GM10248 (cell line): ENCODE measurements around the gene MCF2L.

Source experiments
- CTCF ChIA-PET: fragments of 300-600 bp; sonication (Branson Sonifier 250); formaldehyde crosslinking; extraction: SDS; loops from one replicate; lab custom pipeline; 2021; ENCODE audit warnings: antibody characterized with exemption; lab: Yijun Ruan, JAX
- POLR2A ChIA-PET: fragments of 350-650 bp; sonication (Branson Sonifier 250); formaldehyde crosslinking; extraction: SDS; loops from one replicate; lab custom pipeline; 2020; ENCODE audit warnings: antibody characterized with exemption; lab: Yijun Ruan, JAX
- DNase-seq: peaks from one replicate; pipeline ENCODE4 v3.0.0; 2012; ENCODE audit errors: extremely low spot score
- TF ChIP-seq, protein P1 (sequence below): IDR thresholded peaks from 2 replicates; pipeline ENCODE4 v1.5.1; 2012; ENCODE audit warnings: mild to moderate bottlenecking, low read depth; ENCODE audit errors: extremely low read depth, missing control alignments, control extremely low read depth

MCF2L gene

DNA sequence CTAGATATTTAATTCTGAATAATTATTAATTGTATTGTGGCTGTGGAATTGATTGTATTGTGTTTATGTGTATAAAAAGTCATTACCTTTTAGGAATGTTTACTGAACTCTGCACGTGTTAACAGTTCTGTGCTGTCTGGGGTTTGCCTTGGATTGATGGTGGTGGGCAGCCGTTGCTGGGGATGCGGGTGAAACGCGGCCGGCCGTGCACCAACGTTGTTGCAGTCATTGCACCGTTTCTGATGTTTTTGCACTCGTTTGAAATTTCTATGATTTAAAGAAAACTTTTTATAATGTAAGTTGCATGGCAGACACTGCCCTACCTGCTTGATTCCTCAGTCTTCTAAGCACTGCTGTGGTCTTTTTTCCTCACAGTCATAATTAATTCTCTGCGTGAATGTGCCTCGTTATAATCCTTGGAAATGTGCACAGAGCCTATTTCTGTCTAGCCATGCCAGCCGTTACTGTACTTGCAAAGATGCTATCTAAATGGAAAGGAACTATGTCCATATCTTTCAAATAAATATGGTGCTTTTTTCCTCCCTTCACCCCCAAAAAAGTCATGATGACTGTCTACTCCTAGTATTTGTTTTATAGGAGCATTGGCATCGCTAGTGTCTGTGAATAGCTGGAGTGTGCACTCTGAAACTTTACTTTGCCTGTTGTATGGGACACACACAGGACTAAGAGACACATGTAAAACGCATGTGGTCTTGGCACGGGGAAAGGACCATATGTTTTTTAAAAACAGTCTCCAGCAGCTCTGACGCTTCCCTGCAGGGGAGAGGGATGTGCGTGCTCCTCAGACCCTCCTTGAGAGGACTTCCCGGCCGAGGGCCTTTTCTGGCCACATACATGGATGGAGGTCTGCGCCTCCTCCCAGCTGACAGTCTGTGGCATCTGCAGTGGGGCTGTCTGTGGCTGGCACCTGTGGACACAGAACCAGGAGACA is 40.7 kb upstream of the MCF2L start:
- DNase-seq = no peak
- POLR2A ChIA-PET = no interaction called here

DNA sequence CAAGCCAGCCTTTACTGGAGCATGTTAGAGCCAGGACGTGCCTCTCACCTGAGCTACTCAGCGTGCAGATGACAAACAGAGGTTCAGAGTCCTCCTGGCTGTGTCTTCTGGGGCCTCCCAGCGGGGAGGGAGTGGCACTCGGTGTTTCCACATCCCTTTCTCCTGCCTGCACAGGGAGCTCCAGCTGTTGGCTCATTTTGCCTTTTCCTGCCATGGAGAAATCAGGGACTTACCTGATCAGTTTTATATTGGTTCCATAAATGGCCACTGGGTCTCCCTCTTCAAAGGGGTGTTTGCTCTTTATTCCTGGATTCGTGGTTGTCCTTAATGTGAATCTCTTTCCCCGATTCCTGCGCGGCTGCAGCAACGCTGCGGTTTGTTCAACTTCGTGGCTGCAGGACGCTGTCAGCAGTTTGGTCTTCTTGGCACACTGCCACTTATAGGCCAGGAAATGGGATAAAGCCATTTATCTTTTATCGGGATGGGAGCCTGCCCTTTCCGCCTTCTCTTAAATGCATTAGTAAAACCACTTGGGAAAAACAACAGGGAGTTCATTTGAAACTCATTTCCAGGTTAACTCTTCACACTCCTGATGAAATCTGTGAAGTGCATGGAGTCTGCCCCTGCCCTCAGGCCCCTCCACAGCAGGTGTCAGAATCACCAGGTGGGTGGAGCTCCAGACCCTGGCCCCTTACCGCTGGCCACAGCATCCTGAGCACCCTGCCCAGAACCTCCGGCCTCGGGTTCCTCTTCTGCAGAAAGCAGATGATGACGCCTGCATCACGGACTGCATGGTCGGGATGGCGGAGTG is 39.8 kb upstream of the MCF2L start:
- ChIA-PET CTCF (interaction anchor here (1.0 kb wide), 2 partner anchors 9 to 14 kb away, joined by 3 to 4 read pairs; no protein-coding TSS in a partner anchor), POLR2A (no interaction called here)
- DNase-seq = no peak
- TF ChIP-seq, protein P1, sequence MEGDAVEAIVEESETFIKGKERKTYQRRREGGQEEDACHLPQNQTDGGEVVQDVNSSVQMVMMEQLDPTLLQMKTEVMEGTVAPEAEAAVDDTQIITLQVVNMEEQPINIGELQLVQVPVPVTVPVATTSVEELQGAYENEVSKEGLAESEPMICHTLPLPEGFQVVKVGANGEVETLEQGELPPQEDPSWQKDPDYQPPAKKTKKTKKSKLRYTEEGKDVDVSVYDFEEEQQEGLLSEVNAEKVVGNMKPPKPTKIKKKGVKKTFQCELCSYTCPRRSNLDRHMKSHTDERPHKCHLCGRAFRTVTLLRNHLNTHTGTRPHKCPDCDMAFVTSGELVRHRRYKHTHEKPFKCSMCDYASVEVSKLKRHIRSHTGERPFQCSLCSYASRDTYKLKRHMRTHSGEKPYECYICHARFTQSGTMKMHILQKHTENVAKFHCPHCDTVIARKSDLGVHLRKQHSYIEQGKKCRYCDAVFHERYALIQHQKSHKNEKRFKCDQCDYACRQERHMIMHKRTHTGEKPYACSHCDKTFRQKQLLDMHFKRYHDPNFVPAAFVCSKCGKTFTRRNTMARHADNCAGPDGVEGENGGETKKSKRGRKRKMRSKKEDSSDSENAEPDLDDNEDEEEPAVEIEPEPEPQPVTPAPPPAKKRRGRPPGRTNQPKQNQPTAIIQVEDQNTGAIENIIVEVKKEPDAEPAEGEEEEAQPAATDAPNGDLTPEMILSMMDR = no peak

More for the DNA sequence above, 40.7 kb upstream of the MCF2L start:
- CTCF ChIA-PET = interaction anchor here (1.0 kb wide), 1 partner anchor 10 kb away, joined by 3 read pairs; no protein-coding TSS in a partner anchor
- TF ChIP-seq, protein P1 = no peak

DNA sequence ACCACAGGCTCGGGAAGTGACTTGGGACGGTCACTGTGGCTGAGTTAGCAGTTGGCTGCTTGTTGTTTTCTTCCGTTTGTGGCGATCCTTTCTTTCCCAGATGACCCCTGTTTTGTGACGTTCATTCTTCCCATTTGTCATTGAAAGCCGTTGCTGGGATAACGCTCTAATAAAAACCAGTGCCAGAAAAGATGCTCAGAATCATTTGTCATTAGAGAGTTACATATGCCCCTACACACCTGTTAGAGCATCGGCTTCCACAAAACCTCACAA is 39.3 kb upstream of the MCF2L start:
- ChIA-PET CTCF (interaction anchor here (1.0 kb wide), 1 partner anchor 13 kb away, joined by 4 read pairs; no protein-coding TSS in a partner anchor), POLR2A (no interaction called here)
- TF ChIP-seq, protein P1 = no peak
- no peak for DNase-seq

DNA sequence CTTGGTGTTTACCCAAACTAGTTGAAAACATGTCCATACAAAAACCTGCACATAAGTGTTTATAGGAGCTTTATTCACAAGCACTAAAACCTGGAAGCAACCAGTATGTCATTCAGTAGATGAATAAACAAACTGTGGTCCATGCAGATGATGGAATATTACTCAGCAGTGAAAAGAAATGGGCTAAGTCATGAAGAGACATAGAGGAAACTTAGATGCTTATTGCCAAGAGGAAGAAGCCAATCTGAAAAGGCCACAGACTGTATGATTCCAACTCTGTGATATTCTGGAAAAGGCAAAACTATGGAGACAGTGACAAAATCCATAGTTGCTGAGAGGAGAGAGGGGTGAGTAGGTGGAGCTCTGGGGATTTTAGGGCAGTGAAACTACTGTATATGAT is 38.8 kb upstream of the MCF2L start:
- DNase-seq = no peak
- TF ChIP-seq, protein P1 = no peak
- CTCF ChIA-PET = interaction anchor here (1.0 to 2.9 kb wide), 3 partner anchors 13 to 464 kb away, joined by 3 to 6 read pairs (median 4); no protein-coding TSS in a partner anchor
- POLR2A ChIA-PET = no interaction called here

- ChIA-PET POLR2A (no interaction called here), CTCF (interaction anchor here (1.4 to 2.9 kb wide), 2 partner anchors 298 to 463 kb away, joined by 3 to 6 read pairs; no protein-coding TSS in a partner anchor)
- TF ChIP-seq, protein P1 = no peak
- DNase-seq = no peak
Measured at GRCh38 chr13:112931028-112931934, 37.7 kb upstream of the MCF2L start.
